ENCODE results near the gene MDM2. TPM values are rescaled to one million over a fixed set of nuclear protein-coding genes. Genes with fewer than 3 reads are reported as not detected.

Gene MDM2
- total and polyA plus RNA-seq, 10 of the 15 experiments (the other 5 are each of a cell fraction or from before 2014, with no cell fraction given): 48.2 to 174 (median 85.0) TPM

DNA sequence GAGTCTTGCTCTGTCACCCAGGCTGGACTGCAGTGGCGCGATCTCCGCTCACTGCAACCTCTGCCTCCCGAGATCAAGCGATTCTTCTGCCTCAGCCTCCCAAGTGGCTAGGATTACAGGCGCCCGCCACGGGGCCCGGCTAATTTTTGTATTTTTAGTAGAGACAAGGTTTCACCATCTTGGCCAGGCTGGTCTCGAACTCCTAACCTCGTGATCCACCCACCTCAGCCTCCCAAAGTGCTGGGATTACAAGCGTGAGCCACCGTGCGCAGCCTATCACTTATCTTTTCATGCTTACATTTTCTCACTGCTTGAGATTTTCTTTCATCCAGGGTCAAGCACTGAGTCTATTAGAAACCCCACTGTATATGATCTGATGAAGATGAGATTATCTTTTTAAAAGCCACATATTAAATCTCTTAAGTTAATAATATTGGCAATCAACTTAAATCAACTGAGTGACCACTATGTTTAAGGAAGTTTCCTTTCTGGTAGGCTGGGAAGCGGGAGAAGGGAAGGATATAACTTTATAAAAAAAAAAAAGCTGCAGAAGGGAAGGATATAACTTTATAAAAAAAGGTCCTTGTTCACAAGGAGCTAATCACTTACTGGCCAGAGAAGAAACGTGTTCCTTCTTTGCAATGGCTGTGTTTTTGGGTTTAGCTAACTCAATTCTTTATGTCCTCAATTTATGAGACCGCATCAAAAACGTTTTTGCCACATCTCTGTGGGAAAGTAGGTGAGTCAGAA is 1.3 kb upstream of the MDM2 start:
- in situ Hi-C loops (cut with MboI) (no loop called here), intact Hi-C loops (cut with micrococcal nuclease; ENCODE audit: unreplicated experiment) (loop anchor here (5.0 kb wide), 4 partner anchors 119 to 434 kb away; partner anchors contain the start of genes NUP107 and RAP1B)
- ATAC-seq (no peak), FAIRE-seq (no peak), DNase-seq (ENCODE audit: low read depth, low spot score) (no peak)
- Histone ChIP-seq H2AFZ (ENCODE audit: control insufficient read depth, low read depth, low read length) (no peak overlapping the region; the same call in 1 of the 2 replicates), H3K79me2 (ENCODE audit: control insufficient read depth, insufficient read depth, low read length) (peaks cover 36% of the 10 kb centered on the region), H4K20me1 (ENCODE audit: control insufficient read depth, insufficient read depth) (no peaks in the 10 kb centered on the region), H3K4me3 (no peak overlapping the region), H3K4me1 (ENCODE audit: control insufficient read depth, insufficient read depth, low read length) (peaks cover 6% of the 10 kb centered on the region), H3K9ac (ENCODE audit: control insufficient read depth, insufficient read depth, low read length) (peak overlapping the region; percentile 100), H3K9me3 (replicated peaks; ENCODE audit: control insufficient read depth, insufficient read depth, low read length) (peaks cover 2% of the 10 kb centered on the region; the same call in 1 of the 3 replicates), H3K36me3 (ENCODE audit: control insufficient read depth in 2 of 2, insufficient read depth in 2 of 2, low read length in 1 of 2) (peaks cover 0 to 5% of the 10 kb centered on the region in 2 experiments; a peak in 1 of 4 replicates), H3K27me3 (replicated peaks in 1 of 2; ENCODE audit: control insufficient read depth in 2 of 2, insufficient read depth in 2 of 2, low read length in 1 of 2) (no peaks in the 10 kb centered on the region), H3K27ac (ENCODE audit: control insufficient read depth, insufficient read depth) (peak overlapping the region; percentile 100), H3K4me2 (ENCODE audit: control insufficient read depth, insufficient read depth) (peak overlapping the region; percentile 75)
- ChIA-PET POLR2A (interaction anchor here (0.8 to 2.5 kb wide), 6 partner anchors 11 to 447 kb away, joined by 3 to 7 read pairs (median 4); no protein-coding TSS in a partner anchor), SMC1A (ENCODE audit: uncharacterized antibody, unreplicated experiment) (interaction anchor here (0.7 to 2.4 kb wide), 10 partner anchors 10 to 450 kb away, joined by 3 to 12 read pairs (median 4); no protein-coding TSS in a partner anchor), CTCF (interaction anchor here (0.8 to 2.7 kb wide), 10 partner anchors 10 to 61 kb away, joined by 3 to 17 read pairs (median 4); partner anchors contain the start of gene SLC35E3), RAD21 (ENCODE audit: unreplicated experiment) (interaction anchor here (0.9 to 3.2 kb wide), 2 partner anchors 61 to 195 kb away, joined by 3 to 25 read pairs; partner anchors contain the start of gene SLC35E3)
- 81% methylated on average over 16 of the region's 18 CpGs for WGBS (ENCODE audit: insufficient coverage, insufficient replicate concordance, low lambda C conversion rate, missing lambda C conversion rate)
- no TSS peak for BruUV-seq (replicated peaks)
- TF ChIP-seq SUPT20H (IDR thresholded peaks at IDR 0.05; ENCODE audit: borderline replicate concordance, control insufficient read depth, low read depth, low read length) (no peak), TBL1XR1 (IDR thresholded peaks at IDR 0.05; ENCODE audit: low read depth, low read length) (no peak), MTA3 (IDR thresholded peaks at IDR 0.05; ENCODE audit: borderline replicate concordance, low read length) (no peak), RAD51 (IDR thresholded peaks at IDR 0.05) (no peak), CREM (IDR thresholded peaks at IDR 0.05; ENCODE audit: low read depth) (no peak), ZBED1 (IDR thresholded peaks at IDR 0.05; ENCODE audit: borderline replicate concordance) (no peak), RB1 (IDR thresholded peaks at IDR 0.05; ENCODE audit: borderline replicate concordance) (no peak), NFYB (IDR thresholded peaks at IDR 0.05; ENCODE audit: insufficient read depth, low read depth, low read length) (no peak), TARDBP (IDR thresholded peaks at IDR 0.05; ENCODE audit: borderline replicate concordance) (no peak), ATF7 (IDR thresholded peaks at IDR 0.05; ENCODE audit: low read depth) (no peak), SMC3 (IDR thresholded peaks at IDR 0.05; ENCODE audit: borderline replicate concordance, low read length) (no peak)
- TF ChIP-seq, protein P1, sequence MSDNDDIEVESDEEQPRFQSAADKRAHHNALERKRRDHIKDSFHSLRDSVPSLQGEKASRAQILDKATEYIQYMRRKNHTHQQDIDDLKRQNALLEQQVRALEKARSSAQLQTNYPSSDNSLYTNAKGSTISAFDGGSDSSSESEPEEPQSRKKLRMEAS (IDR thresholded peaks at IDR 0.05; ENCODE audit: low read depth, low read length): no peak
- TF ChIP-seq, protein P2, sequence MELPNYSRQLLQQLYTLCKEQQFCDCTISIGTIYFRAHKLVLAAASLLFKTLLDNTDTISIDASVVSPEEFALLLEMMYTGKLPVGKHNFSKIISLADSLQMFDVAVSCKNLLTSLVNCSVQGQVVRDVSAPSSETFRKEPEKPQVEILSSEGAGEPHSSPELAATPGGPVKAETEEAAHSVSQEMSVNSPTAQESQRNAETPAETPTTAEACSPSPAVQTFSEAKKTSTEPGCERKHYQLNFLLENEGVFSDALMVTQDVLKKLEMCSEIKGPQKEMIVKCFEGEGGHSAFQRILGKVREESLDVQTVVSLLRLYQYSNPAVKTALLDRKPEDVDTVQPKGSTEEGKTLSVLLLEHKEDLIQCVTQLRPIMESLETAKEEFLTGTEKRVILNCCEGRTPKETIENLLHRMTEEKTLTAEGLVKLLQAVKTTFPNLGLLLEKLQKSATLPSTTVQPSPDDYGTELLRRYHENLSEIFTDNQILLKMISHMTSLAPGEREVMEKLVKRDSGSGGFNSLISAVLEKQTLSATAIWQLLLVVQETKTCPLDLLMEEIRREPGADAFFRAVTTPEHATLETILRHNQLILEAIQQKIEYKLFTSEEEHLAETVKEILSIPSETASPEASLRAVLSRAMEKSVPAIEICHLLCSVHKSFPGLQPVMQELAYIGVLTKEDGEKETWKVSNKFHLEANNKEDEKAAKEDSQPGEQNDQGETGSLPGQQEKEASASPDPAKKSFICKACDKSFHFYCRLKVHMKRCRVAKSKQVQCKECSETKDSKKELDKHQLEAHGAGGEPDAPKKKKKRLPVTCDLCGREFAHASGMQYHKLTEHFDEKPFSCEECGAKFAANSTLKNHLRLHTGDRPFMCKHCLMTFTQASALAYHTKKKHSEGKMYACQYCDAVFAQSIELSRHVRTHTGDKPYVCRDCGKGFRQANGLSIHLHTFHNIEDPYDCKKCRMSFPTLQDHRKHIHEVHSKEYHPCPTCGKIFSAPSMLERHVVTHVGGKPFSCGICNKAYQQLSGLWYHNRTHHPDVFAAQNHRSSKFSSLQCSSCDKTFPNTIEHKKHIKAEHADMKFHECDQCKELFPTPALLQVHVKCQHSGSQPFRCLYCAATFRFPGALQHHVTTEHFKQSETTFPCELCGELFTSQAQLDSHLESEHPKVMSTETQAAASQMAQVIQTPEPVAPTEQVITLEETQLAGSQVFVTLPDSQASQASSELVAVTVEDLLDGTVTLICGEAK (IDR thresholded peaks at IDR 0.05; ENCODE audit: borderline replicate concordance): no peak
- TF ChIP-seq, protein P3, sequence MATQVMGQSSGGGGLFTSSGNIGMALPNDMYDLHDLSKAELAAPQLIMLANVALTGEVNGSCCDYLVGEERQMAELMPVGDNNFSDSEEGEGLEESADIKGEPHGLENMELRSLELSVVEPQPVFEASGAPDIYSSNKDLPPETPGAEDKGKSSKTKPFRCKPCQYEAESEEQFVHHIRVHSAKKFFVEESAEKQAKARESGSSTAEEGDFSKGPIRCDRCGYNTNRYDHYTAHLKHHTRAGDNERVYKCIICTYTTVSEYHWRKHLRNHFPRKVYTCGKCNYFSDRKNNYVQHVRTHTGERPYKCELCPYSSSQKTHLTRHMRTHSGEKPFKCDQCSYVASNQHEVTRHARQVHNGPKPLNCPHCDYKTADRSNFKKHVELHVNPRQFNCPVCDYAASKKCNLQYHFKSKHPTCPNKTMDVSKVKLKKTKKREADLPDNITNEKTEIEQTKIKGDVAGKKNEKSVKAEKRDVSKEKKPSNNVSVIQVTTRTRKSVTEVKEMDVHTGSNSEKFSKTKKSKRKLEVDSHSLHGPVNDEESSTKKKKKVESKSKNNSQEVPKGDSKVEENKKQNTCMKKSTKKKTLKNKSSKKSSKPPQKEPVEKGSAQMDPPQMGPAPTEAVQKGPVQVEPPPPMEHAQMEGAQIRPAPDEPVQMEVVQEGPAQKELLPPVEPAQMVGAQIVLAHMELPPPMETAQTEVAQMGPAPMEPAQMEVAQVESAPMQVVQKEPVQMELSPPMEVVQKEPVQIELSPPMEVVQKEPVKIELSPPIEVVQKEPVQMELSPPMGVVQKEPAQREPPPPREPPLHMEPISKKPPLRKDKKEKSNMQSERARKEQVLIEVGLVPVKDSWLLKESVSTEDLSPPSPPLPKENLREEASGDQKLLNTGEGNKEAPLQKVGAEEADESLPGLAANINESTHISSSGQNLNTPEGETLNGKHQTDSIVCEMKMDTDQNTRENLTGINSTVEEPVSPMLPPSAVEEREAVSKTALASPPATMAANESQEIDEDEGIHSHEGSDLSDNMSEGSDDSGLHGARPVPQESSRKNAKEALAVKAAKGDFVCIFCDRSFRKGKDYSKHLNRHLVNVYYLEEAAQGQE (IDR thresholded peaks at IDR 0.05; ENCODE audit: low read depth, low read length): no peak
- TF ChIP-seq, protein P4, sequence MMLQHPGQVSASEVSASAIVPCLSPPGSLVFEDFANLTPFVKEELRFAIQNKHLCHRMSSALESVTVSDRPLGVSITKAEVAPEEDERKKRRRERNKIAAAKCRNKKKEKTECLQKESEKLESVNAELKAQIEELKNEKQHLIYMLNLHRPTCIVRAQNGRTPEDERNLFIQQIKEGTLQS (IDR thresholded peaks at IDR 0.05; ENCODE audit: borderline replicate concordance, extremely low read depth, low read depth, low read length): no peak

Data from GM12878 (cell line).